HEK293 (cell line): ENCODE results near the gene CD101.

ENCODE experiments used
- KLF9 ChIP-seq: fragments of 450-650 bp; formaldehyde crosslinking; IDR thresholded peaks from 2 replicates; pipeline ENCODE4 v1.5.1; 2016; ENCODE audit warnings: missing biosample characterization, missing genetic modification characterization, low read depth
- ZNF211 ChIP-seq: fragments of 450-650 bp; formaldehyde crosslinking; IDR thresholded peaks from 2 replicates; pipeline ENCODE4 v1.5.1; 2016; ENCODE audit warnings: low read depth, missing biosample characterization, missing genetic modification characterization
- ZNF214 ChIP-seq: fragments of 450-650 bp; formaldehyde crosslinking; IDR thresholded peaks from 2 replicates; pipeline ENCODE4 v1.5.1; 2017; ENCODE audit warnings: missing biosample characterization, mild to moderate bottlenecking, missing genetic modification characterization, borderline replicate concordance
- ZNF555 ChIP-seq: fragments of 450-650 bp; formaldehyde crosslinking; conservative IDR thresholded peaks from 2 replicates; pipeline ENCODE4 v1.5.1; 2017; ENCODE audit warnings: missing biosample characterization, mild to moderate bottlenecking, missing genetic modification characterization, inconsistent platforms
- ZNF701 ChIP-seq: fragments of 450-650 bp; formaldehyde crosslinking; IDR thresholded peaks from 2 replicates; pipeline ENCODE4 v1.5.1; 2016; ENCODE audit warnings: missing biosample characterization, missing genetic modification characterization
- TF ChIP-seq, protein P1 (sequence below): fragments of 450-650 bp; formaldehyde crosslinking; IDR thresholded peaks from 2 replicates; pipeline ENCODE4 v1.5.1; 2017; ENCODE audit warnings: missing biosample characterization, mild to moderate bottlenecking, missing genetic modification characterization, moderate library complexity
- TF ChIP-seq, protein P2 (sequence below): fragments of 450-650 bp; formaldehyde crosslinking; IDR thresholded peaks from 2 replicates; pipeline ENCODE4 v1.5.1; 2017; ENCODE audit warnings: missing biosample characterization, missing genetic modification characterization
- TF ChIP-seq, protein P3 (sequence below): fragments of 450-650 bp; formaldehyde crosslinking; IDR thresholded peaks from 2 replicates; pipeline ENCODE4 v1.5.1; 2016; ENCODE audit warnings: missing biosample characterization, missing genetic modification characterization
- TF ChIP-seq, protein P4 (sequence below): sonication (generic); formaldehyde crosslinking; IDR thresholded peaks from 2 replicates; pipeline ENCODE4 v1.8.1; 2022; ENCODE audit warnings: mild to moderate bottlenecking, moderate library complexity, missing genetic modification reagents

DNA sequence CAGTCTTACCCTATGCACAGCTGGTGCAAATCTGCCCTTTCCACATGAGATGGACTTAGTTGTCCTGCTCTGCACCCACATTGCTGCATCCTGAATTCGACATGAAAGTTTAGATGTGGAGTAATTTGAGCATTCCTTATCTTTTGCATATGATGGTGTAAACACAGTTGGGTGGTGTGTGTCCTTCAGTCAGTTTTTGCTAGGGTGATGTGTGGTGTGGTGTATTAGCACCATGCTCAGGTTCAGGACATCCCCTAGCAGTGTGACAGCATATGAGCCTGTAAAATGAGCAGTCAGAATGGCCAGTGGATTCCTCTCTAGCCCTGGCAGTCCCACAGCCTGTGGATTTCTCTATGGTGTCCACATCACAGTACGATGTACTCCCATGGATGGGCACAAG lies 42.6 kb upstream of the CD101 start:
- TF ChIP-seq, protein P1, sequence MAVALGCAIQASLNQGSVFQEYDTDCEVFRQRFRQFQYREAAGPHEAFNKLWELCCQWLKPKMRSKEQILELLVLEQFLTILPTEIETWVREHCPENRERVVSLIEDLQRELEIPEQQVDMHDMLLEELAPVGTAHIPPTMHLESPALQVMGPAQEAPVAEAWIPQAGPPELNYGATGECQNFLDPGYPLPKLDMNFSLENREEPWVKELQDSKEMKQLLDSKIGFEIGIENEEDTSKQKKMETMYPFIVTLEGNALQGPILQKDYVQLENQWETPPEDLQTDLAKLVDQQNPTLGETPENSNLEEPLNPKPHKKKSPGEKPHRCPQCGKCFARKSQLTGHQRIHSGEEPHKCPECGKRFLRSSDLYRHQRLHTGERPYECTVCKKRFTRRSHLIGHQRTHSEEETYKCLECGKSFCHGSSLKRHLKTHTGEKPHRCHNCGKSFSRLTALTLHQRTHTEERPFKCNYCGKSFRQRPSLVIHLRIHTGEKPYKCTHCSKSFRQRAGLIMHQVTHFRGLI (tag by site-specific recombination) = no peak
- TF ChIP-seq ZNF211 (no peak), ZNF555 (tag by site-specific recombination) (no peak), ZNF701 (tag by site-specific recombination) (no peak), ZNF214 (tag by site-specific recombination) (no peak), KLF9 (tag by site-specific recombination) (no peak)
- TF ChIP-seq, protein P2, sequence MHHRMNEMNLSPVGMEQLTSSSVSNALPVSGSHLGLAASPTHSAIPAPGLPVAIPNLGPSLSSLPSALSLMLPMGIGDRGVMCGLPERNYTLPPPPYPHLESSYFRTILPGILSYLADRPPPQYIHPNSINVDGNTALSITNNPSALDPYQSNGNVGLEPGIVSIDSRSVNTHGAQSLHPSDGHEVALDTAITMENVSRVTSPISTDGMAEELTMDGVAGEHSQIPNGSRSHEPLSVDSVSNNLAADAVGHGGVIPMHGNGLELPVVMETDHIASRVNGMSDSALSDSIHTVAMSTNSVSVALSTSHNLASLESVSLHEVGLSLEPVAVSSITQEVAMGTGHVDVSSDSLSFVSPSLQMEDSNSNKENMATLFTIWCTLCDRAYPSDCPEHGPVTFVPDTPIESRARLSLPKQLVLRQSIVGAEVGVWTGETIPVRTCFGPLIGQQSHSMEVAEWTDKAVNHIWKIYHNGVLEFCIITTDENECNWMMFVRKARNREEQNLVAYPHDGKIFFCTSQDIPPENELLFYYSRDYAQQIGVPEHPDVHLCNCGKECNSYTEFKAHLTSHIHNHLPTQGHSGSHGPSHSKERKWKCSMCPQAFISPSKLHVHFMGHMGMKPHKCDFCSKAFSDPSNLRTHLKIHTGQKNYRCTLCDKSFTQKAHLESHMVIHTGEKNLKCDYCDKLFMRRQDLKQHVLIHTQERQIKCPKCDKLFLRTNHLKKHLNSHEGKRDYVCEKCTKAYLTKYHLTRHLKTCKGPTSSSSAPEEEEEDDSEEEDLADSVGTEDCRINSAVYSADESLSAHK (tag by site-specific recombination) = no peak
- TF ChIP-seq, protein P3, sequence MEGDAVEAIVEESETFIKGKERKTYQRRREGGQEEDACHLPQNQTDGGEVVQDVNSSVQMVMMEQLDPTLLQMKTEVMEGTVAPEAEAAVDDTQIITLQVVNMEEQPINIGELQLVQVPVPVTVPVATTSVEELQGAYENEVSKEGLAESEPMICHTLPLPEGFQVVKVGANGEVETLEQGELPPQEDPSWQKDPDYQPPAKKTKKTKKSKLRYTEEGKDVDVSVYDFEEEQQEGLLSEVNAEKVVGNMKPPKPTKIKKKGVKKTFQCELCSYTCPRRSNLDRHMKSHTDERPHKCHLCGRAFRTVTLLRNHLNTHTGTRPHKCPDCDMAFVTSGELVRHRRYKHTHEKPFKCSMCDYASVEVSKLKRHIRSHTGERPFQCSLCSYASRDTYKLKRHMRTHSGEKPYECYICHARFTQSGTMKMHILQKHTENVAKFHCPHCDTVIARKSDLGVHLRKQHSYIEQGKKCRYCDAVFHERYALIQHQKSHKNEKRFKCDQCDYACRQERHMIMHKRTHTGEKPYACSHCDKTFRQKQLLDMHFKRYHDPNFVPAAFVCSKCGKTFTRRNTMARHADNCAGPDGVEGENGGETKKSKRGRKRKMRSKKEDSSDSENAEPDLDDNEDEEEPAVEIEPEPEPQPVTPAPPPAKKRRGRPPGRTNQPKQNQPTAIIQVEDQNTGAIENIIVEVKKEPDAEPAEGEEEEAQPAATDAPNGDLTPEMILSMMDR (tag by site-specific recombination) = no peak
- TF ChIP-seq, protein P4, sequence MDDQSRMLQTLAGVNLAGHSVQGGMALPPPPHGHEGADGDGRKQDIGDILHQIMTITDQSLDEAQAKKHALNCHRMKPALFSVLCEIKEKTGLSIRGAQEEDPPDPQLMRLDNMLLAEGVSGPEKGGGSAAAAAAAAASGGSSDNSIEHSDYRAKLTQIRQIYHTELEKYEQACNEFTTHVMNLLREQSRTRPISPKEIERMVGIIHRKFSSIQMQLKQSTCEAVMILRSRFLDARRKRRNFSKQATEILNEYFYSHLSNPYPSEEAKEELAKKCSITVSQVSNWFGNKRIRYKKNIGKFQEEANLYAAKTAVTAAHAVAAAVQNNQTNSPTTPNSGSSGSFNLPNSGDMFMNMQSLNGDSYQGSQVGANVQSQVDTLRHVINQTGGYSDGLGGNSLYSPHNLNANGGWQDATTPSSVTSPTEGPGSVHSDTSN (CRISPR knock-in tag) = no peak
